DND-41 (cell line): Measurements from ENCODE around the gene TAT.

Source experiments
- EZH2 ChIP-seq: IDR thresholded peaks from 3 replicates; pipeline ENCODE4 v1.6.1; 2012; ENCODE audit warnings: borderline replicate concordance, low read depth, mild to moderate bottlenecking, moderate library complexity, low read length, inconsistent platforms; ENCODE audit not compliant: severe bottlenecking
- TF ChIP-seq, protein P1 (sequence below): IDR thresholded peaks from 2 replicates; pipeline ENCODE4 v1.5.1; 2012; ENCODE audit warnings: borderline replicate concordance, low read length, moderate library complexity, mild to moderate bottlenecking; ENCODE audit not compliant: poor library complexity, severe bottlenecking; ENCODE audit errors: extremely low read depth

DNA sequence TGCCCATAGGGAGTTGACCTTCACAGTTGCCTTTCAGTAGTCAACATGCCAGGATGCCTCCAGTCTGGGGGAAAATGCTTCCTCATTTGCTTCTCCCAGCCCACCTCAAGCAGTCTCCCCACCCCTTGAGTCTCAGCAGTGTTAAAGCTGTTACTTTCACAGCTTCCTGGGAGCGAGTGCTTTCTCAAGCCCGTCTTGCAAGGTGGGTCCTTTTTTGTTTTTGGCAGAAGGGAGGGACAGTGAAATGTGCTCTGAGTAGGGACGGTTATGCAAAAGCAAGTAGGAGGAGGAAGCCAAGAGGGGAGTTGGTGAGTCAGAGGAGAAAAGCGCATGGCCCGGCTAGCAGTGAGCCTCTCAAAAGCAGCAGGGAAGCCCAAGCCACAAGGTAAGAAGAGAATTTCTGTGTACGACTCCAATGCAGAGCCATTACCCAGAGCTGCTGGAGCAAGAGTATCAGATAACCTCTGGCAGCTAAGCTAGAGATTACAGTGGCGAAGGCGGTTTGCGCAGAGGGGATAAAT is 50.7 kb downstream of the TAT start, which contains the start of gene CHST4:
- no peak for TF ChIP-seq EZH2
- TF ChIP-seq, protein P1, sequence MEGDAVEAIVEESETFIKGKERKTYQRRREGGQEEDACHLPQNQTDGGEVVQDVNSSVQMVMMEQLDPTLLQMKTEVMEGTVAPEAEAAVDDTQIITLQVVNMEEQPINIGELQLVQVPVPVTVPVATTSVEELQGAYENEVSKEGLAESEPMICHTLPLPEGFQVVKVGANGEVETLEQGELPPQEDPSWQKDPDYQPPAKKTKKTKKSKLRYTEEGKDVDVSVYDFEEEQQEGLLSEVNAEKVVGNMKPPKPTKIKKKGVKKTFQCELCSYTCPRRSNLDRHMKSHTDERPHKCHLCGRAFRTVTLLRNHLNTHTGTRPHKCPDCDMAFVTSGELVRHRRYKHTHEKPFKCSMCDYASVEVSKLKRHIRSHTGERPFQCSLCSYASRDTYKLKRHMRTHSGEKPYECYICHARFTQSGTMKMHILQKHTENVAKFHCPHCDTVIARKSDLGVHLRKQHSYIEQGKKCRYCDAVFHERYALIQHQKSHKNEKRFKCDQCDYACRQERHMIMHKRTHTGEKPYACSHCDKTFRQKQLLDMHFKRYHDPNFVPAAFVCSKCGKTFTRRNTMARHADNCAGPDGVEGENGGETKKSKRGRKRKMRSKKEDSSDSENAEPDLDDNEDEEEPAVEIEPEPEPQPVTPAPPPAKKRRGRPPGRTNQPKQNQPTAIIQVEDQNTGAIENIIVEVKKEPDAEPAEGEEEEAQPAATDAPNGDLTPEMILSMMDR, result no peak
